Measurements from ENCODE around the gene GRM4.

- TF ChIP-seq REST (IDR thresholded peaks at IDR 0.05) (no peak), CTCF (IDR thresholded peaks at IDR 0.05; ENCODE audit: low read depth, low read length, missing input control) (no peak), MAX (IDR thresholded peaks at IDR 0.05) (no peak), YY1 (IDR thresholded peaks at IDR 0.05) (no peak), JUND (IDR thresholded peaks at IDR 0.05) (no peak), TAF1 (conservative IDR thresholded peaks at IDR 0.05) (no peak), ATF3 (IDR thresholded peaks at IDR 0.05) (no peak), SP1 (IDR thresholded peaks at IDR 0.05) (no peak), ZBTB33 (IDR thresholded peaks at IDR 0.05) (no peak), RAD21 (IDR thresholded peaks at IDR 0.05) (no peak), GABPA (IDR thresholded peaks at IDR 0.05 in 1 of 2, conservative IDR thresholded peaks at IDR 0.05 in 1 of 2) (no peak), FOXA1 (IDR thresholded peaks at IDR 0.05) (no peak), HNF4A (conservative IDR thresholded peaks at IDR 0.05) (no peak)
Measured at GRCh38 chr6:34155471-34156300, 9.8 kb upstream of the GRM4 start.
